GM19238 (cell line): Measurements from ENCODE around the gene FARP1.

ENCODE experiments used
- DNase-seq: peaks from one replicate; pipeline ENCODE4 v3.0.0; 2011; ENCODE audit warnings: low spot score; ENCODE audit not compliant: insufficient read length

Gene FARP1

GRCh38 chr13:98333486-98333885 is 190.6 kb downstream of the FARP1 start:
- DNase-seq, result no peak

GRCh38 chr13:98334620-98335205 is 191.8 kb downstream of the FARP1 start:
- DNase-seq, result no peak

GRCh38 chr13:98335721-98336120 is 192.8 kb downstream of the FARP1 start:
- no peak for DNase-seq

GRCh38 chr13:98338310-98338709 is 195.4 kb downstream of the FARP1 start:
- DNase-seq, result no peak

- no peak for DNase-seq
These were observed 197.0 kb downstream of the FARP1 start for GRCh38 chr13:98339684-98340425.

GRCh38 chr13:98342953-98343352 is 200.1 kb downstream of the FARP1 start:
- no peak for DNase-seq

GRCh38 chr13:98343461-98343860 is 200.6 kb downstream of the FARP1 start:
- no peak for DNase-seq

- no peak for DNase-seq
These were observed 201.5 kb downstream of the FARP1 start for GRCh38 chr13:98344392-98344791.

- DNase-seq, result no peak
These were observed 202.4 kb downstream of the FARP1 start for GRCh38 chr13:98345107-98345935.

- no peak for DNase-seq
These were observed 204.2 kb downstream of the FARP1 start for GRCh38 chr13:98346904-98347636.

- no peak for DNase-seq
These were observed 204.9 kb downstream of the FARP1 start for GRCh38 chr13:98347756-98348155.

GRCh38 chr13:98348466-98349200 is 205.7 kb downstream of the FARP1 start:
- DNase-seq, result no peak

GRCh38 chr13:98349731-98350305 is 206.9 kb downstream of the FARP1 start:
- DNase-seq, result no peak

GRCh38 chr13:98350746-98351330 is 207.9 kb downstream of the FARP1 start:
- no peak for DNase-seq

GRCh38 chr13:98351636-98352035 is 208.7 kb downstream of the FARP1 start:
- no peak for DNase-seq

- no peak for DNase-seq
These were observed 209.3 kb downstream of the FARP1 start for GRCh38 chr13:98352226-98352625.

- no peak for DNase-seq
These were observed 210.9 kb downstream of the FARP1 start for GRCh38 chr13:98353750-98354149.

- no peak for DNase-seq
These were observed 216.0 kb downstream of the FARP1 start for GRCh38 chr13:98358937-98359336.

GRCh38 chr13:98360545-98360944 is 217.7 kb downstream of the FARP1 start:
- DNase-seq, result no peak

- no peak for DNase-seq
These were observed 220.4 kb downstream of the FARP1 start for GRCh38 chr13:98363326-98363725.
